GM21381 (cell line): ENCODE data around the gene TPCN1.

ENCODE experiments used
- ATAC-seq: cut with Tn5 transposase; IDR thresholded peaks from one replicate; pipeline ENCODE4 v1.9.1; 2021; ENCODE audit warnings: mild to moderate bottlenecking, moderate library complexity; ENCODE audit not compliant: unreplicated experiment

TPCN1 gene

GRCh38 chr12:113332688-113333417 is 111.6 kb downstream of the TPCN1 start:
- no peak for ATAC-seq

DNA sequence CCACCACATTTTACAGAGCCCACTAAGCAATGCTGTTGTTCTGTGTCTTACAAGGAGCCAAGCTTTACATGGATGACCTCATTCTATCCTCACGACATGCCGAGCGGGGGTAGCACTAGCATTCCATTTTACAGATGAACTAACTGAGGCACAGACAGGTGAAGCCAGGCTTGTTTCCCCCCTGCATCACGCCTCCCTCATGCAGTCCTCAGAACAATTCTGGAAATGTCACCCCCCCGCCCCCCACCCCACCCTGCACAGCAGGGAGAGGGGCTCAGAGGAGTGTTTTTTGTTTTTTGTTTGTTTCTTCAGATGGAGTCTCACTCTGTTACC is 112.1 kb downstream of the TPCN1 start:
- no peak for ATAC-seq

DNA sequence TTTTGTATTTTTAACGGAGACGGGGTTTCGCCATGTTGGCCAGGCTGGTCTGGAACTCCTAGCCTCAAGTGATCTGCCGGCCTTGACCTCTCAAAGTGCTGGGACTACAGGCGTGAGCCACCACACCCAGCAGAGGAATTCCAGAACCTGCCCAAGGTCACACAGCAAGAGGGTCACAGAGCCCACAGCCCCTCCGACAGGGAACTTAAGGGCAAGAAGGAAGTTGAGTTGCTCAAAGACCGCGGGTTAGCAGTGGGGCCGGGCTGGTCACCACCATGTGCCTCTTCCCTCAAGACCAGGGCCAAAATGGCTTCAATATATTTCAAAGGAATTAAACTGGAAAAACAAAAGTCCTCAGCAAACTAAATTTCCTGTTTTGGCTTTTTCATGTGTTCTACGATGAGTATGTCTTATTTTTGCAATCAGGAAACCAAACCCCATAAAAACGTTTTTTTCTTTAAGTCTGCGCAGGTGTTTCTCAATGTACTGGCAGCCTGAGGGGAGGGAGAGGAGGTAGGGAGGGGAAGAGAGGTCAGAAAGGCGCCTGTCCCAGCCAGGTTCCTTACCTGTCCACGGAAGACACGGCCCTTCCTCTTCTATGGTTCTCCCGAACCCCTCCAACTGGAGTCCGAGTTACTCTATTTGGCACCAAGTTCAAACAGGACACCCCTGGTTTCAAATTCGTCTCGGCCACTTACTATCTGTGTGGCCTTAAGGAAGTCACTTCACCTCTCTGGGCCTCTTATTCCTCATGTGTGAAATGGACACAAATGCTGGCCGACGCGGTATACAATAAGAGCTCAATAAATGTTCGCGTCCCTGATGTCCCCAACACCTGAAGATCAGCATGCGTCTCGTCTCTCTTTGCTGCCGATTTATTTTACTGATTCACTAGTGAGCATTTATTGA is 112.9 kb downstream of the TPCN1 start:
- peak; percentile 2 for ATAC-seq

DNA sequence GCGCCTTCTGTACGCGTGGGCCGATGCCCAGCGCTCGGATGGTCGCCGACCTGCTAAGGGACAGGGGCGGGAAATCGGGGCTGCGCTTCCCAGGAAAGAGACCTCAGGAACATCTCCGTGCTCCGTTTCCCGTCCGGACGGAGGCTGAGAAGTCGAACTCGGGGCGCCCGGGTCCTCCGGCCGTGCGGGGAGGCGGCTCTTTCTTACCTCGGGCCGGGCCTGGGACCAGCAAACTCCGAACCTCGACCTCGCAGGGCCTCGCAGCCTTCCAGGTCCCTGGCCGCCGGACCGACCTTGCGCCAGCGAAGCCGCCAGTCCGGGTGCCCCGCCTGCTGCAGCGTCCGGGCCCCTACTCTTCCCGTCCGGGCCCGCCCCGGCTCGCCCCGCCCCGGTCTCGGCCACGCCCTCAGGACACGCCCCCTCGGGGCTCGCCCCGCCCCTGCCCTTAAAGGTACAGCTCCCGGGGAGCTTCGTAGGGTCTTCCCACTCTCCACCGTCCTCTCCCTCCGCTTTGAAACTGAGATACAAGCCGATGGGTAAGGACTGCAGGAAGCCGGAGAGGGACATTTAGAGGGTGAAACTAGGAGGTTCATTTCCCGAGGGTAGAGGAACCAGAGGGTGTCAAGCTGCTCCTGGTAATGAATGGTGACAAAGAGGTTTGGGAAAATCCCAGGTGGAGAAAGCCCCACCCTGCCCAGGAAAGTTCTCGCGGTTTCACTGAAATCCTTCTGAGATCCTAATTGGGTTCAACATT is 113.7 kb downstream of the TPCN1 start, which contains the start of gene SLC8B1:
TSS of gene SLC8B1 (minus strand) at position 324 of the 754 bp plus-strand sequence. CDS start 2,231 bp downstream, outside the sequence.
- peak; percentile 97 for ATAC-seq

- no peak for ATAC-seq
Measured at GRCh38 chr12:113339540-113339939, 118.3 kb downstream of the TPCN1 start.

DNA sequence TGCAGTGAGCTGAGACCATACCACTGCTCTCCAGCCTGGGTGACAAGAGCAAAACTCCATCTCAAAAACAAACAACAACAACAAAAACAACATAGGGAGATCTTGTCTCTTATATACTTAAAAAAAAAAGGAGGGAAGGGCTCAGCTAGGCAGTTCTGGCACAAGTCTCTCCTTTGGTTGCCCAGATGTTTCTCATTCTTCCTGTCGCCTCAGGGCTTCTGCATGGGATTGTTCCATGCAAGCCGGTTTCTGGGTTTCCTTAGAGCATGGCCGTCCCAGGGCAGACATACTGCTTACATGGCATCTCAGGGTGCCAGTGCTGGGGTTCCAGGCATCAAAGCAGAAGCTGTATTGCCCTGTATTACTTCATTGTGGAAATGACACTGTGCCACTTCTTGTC is 118.8 kb downstream of the TPCN1 start:
- no peak for ATAC-seq

- no peak for ATAC-seq
Measured at GRCh38 chr12:113341535-113341934, 120.3 kb downstream of the TPCN1 start.

- no peak for ATAC-seq
Measured at GRCh38 chr12:113345318-113345717, 124.1 kb downstream of the TPCN1 start.

GRCh38 chr12:113346353-113346752 is 125.1 kb downstream of the TPCN1 start:
- no peak for ATAC-seq

DNA sequence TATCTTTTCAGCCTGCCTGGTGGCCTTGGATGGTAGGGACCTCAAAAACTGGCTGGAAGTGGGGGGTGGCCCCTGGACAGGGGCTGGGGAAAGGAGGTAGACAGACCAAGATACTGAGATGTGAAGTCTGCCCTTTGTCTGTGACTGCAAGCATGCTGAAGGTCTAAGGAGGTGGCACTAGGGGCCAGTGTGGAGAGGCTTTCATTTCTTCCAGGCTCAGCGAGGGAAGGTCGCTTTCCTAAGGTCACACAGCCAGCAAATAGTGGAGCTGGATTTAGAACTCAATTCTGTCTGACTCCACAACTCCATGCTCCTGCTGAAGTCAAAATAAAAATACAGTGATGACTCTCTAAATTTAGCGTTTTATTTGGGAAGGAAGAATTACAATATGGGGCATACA is 125.8 kb downstream of the TPCN1 start:
- ATAC-seq = no peak

- ATAC-seq = no peak
Measured at GRCh38 chr12:113347892-113348291, 126.6 kb downstream of the TPCN1 start.
